HG02884 (cell line): ENCODE data around the gene VMP1.
"Not testable (repeated sequence)": the region's sequence is repeated elsewhere in the genome, so short reads cannot be mapped to it uniquely, and the experiment has no call there.

Experiments
- ATAC-seq: cut with Tn5 transposase; IDR thresholded peaks from one replicate; pipeline ENCODE4 v1.9.1; 2021; ENCODE audit warnings: mild to moderate bottlenecking, moderate library complexity; ENCODE audit not compliant: unreplicated experiment

The VMP1 gene

GRCh38 chr17:59838052-59838916 lies 130.8 kb downstream of the VMP1 start:
- no peak for ATAC-seq

DNA sequence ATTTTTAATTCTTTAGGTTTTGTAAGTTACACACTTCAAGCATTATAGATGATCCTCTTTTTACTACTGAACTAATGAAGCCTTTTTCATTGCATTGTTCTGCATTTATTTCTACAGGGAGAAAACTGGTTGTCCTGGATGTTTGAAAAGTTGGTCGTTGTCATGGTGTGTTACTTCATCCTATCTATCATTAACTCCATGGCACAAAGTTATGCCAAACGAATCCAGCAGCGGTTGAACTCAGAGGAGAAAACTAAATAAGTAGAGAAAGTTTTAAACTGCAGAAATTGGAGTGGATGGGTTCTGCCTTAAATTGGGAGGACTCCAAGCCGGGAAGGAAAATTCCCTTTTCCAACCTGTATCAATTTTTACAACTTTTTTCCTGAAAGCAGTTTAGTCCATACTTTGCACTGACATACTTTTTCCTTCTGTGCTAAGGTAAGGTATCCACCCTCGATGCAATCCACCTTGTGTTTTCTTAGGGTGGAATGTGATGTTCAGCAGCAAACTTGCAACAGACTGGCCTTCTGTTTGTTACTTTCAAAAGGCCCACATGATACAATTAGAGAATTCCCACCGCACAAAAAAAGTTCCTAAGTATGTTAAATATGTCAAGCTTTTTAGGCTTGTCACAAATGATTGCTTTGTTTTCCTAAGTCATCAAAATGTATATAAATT lies 132.3 kb downstream of the VMP1 start:
- no peak for ATAC-seq

GRCh38 chr17:59840329-59841090 lies 133.1 kb downstream of the VMP1 start:
- no peak for ATAC-seq

GRCh38 chr17:59841091-59841881 lies 133.8 kb downstream of the VMP1 start:
- not testable (repeated sequence) for ATAC-seq

DNA sequence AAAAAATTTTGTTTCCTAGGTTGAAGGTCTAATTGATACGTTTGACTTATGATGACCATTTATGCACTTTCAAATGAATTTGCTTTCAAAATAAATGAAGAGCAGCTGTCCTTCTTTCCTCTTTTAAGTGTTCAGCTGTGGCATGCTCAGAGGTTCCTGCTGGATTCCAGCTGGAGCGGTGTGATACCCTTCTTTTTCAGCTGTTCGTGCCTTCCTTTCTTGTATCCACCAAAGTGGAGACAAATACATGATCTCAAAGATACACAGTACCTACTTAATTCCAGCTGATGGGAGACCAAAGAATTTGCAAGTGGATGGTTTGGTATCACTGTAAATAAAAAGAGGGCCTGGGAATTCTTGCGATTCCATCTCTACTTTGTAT lies 134.4 kb downstream of the VMP1 start:
- not testable (repeated sequence) for ATAC-seq

- no peak for ATAC-seq
Observed at GRCh38 chr17:59842901-59843652, 135.6 kb downstream of the VMP1 start.

DNA sequence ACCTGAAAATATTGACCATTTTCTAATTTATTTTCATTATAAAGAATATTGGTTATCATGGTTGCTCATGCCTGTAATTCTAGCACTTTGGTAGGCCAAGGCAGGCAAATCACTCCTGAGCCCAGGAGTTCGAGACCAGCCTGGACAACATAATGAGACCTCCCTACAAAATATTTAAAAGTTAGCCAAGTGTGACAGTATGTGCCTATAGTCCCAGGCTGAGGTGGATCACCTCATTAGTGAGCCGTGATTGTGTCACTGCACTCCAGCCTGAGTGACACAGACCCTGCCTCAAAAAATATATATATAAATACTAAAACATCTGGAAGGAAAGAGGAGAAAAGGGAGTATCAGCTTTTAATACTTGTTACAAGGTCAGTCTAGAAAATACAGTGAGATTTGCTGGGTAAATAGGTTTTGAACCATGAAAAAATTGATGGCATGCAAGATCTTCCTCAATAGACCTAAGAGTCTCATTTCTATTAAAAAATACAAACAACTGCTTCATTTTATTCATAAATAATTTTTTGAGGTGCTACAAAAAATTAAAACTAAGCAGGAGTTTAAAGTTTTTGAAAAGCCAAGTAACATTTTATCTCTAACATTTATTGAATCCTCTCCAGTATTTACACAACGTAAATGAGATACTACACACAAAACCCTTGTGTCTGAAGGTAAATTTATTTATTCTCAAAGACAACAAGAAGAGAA lies 137.6 kb downstream of the VMP1 start:
- no peak for ATAC-seq

GRCh38 chr17:59845595-59846393 lies 138.3 kb downstream of the VMP1 start:
- no peak for ATAC-seq

- ATAC-seq, result no peak
Observed at GRCh38 chr17:59846394-59847165, 139.1 kb downstream of the VMP1 start.

- ATAC-seq, result no peak
Observed at GRCh38 chr17:59848385-59848668, 140.9 kb downstream of the VMP1 start.

- ATAC-seq, result peak; percentile 49
Observed at GRCh38 chr17:59848778-59849177, 141.3 kb downstream of the VMP1 start.

DNA sequence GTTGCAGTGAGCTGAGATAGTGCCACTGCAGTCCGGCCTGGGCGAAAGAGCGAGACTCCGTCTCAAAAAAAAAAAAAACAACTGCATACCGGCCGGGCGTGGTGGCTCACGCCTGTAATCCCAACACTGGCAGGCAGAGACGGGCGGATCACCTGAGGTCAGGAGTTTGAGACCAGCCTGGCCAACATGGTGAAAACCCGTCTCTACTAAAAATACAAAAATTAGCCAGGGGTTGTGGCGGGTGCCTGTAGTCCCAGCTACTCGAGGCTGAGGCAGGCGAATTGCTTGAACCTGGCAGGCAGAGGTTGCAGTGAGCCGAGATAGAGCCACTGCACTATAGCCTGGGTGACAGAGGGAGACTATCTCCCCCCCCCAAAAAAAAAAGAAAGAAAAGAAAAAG lies 142.9 kb downstream of the VMP1 start:
- ATAC-seq, result not testable (repeated sequence)

DNA sequence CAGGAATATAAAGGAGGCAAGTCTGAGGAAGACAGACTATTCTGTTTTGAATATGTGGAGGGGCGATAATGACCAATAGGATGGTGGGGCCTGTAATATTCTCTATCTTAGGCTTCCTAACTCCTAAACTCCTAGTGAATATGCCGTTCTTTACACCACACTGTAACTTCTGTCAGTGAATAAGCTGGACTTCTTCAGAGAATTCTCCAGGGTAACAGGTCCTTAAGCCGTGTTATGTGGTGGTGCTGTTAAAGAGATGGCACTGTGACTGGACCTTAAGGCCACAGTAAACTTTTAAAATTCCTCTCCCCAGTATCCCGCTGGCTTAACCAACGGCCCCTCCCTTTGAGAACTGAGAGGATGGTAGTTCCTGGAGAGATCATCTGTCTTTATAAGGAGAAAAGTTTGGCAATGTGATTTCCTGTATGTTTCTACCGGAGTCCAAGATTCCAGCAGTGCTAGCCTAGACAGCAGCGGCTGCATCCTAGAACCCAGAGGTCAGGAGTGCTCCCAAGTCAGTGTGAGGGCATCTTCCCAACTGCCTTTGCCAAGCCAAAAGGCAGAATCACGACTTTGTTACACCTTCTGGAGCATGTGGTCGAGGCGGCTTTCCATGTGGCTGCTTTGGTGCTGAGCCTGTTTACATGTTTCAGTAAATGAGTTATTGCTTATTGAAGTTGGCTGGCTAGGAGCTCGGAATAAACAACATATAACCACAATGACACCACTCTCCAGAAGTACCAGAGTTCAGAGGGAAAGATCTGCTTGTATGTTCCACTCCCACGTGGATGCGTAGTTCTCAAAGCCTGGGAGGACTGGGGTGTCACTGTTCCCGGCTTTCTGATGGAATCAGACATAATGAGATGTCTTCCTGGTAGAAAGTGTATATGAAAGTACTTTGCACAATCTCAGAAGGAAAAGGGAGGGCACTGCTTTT lies 144.3 kb downstream of the VMP1 start:
- no peak for ATAC-seq

GRCh38 chr17:59852847-59853167 lies 145.4 kb downstream of the VMP1 start:
- not testable (repeated sequence) for ATAC-seq

DNA sequence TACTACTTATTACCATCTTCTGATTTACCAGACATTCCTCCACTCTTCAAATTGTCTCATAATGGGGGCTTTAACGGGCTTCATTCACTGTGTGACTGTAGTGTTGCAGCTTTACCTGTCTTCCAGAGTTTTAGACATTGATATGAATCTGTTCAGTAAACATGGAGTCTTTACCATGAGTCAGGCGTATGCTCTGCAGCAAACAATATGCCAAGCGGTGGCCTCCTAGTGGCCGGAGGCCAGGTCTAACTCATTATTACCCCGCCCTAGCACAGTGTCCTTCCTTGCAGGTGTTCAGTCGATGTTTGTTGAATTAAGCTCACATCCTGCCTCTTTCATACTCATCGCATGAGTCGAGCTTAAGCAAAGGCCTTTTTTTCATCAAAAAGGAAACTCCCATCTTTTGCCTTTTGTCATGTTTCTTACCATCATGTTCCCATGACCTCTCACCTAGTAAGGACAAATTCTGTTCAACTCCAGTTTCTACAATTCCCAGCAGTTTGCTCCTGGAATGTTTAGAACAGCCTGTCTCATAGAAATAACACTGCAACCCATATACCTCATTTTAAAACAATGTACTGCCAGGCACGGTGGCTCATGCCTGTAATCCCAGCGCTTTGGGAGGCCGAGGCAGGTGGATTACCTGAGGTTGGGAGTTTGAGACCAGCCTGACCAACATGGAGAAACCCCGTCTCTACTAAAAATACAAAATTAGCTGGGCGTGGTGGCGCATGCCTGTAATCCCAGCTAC lies 145.9 kb downstream of the VMP1 start:
- no peak for ATAC-seq
